GM12878 (cell line): ENCODE results near the gene CENPX. TPM values are rescaled to one million over a fixed set of nuclear protein-coding genes. Genes with fewer than 3 reads are reported as not detected.

Experiments used
- ATAC-seq: fragments of 200-7000 bp; cut with Tn5 transposase; 3 replicates; pipeline ENCODE4 v1.9.1; 2020; ENCODE audit warnings: mild to moderate bottlenecking, moderate library complexity
- BruUV-seq: library from RNA; stranded (reverse); fragments of 400-500 nt; replicated peaks from 2 replicates; lab custom pipeline; 2021; lab: Mats Ljungman, UMichigan
- CTCF ChIA-PET: fragments of 300-600 bp; sonication (Branson Sonifier 250); formaldehyde crosslinking; extraction: SDS; loops from one replicate; lab custom pipeline; 2021; ENCODE audit warnings: inconsistent platforms; lab: Yijun Ruan, JAX
- POLR2A ChIA-PET: fragments of 350-600 bp; formaldehyde crosslinking; extraction: SDS; loops from one replicate; lab custom pipeline; 2021; ENCODE audit warnings: inconsistent platforms; lab: Charles Lee
- RAD21 ChIA-PET: fragments of 300-600 bp; sonication (Branson Sonifier 250); formaldehyde crosslinking; loops from one replicate; lab custom pipeline; 2023; ENCODE audit warnings: antibody characterized with exemption; ENCODE audit not compliant: unreplicated experiment; lab: Charles Lee
- SMC1A ChIA-PET: fragments of 300-600 bp; sonication (Branson Sonifier 250); formaldehyde crosslinking; loops from one replicate; lab custom pipeline; 2023; ENCODE audit not compliant: unreplicated experiment, uncharacterized antibody; lab: Charles Lee
- DNase-seq: peaks from one replicate; pipeline ENCODE4 v3.0.0-alpha.2; 2011; ENCODE audit warnings: low read depth, low spot score
- FAIRE-seq: peaks from 3 replicates; lab custom pipeline; 2011; peaks lifted over from hg19 to GRCh38; lab: Jason Lieb, UNC
- H2AFZ ChIP-seq: 2 replicates; pipeline ENCODE4 v1.6.0; 2011; ENCODE audit warnings: low read depth, low read length, control low read depth; ENCODE audit not compliant: control insufficient read depth
- H3K27ac ChIP-seq: 2 replicates; pipeline ENCODE4 v1.5.1; 2011; ENCODE audit warnings: control low read depth; ENCODE audit not compliant: control insufficient read depth, insufficient read depth
- H3K27me3 ChIP-seq, 2 experiments: replicated peaks in 1 of 2; 2 replicates each; pipeline versions ENCODE4 v1.6.0 to v1.6.1; 2011; ENCODE audit warnings: low read length in 1 of 2; ENCODE audit not compliant: control insufficient read depth in 2 of 2, insufficient read depth in 2 of 2
- H3K36me3 ChIP-seq, 2 experiments: 2 replicates each; pipeline ENCODE4 v1.5.1; 2011; ENCODE audit warnings: low read length in 1 of 2; ENCODE audit not compliant: control insufficient read depth in 2 of 2, insufficient read depth in 2 of 2
- H3K4me1 ChIP-seq: 2 replicates; pipeline ENCODE4 v1.6.1; 2011; ENCODE audit warnings: mild to moderate bottlenecking, low read length, moderate library complexity, mixed read lengths; ENCODE audit not compliant: control insufficient read depth, insufficient read depth
- H3K4me2 ChIP-seq: 2 replicates; pipeline ENCODE4 v1.6.0; 2011; ENCODE audit warnings: control low read depth; ENCODE audit not compliant: control insufficient read depth, insufficient read depth
- H3K4me3 ChIP-seq: fragments of 200-600 bp; sonication (generic); 2 replicates; pipeline ENCODE4 v1.5.1; 2016
- H3K79me2 ChIP-seq: 2 replicates; pipeline ENCODE4 v1.6.0; 2011; ENCODE audit warnings: low read length; ENCODE audit not compliant: control insufficient read depth, insufficient read depth
- H3K9ac ChIP-seq: 2 replicates; pipeline ENCODE4 v1.8.0; 2011; ENCODE audit warnings: low read length, control low read depth, mixed read lengths; ENCODE audit not compliant: control insufficient read depth, insufficient read depth
- H3K9me3 ChIP-seq: replicated peaks from 3 replicates; pipeline ENCODE4 v1.5.1; 2011; ENCODE audit warnings: mild to moderate bottlenecking, low read length; ENCODE audit not compliant: control insufficient read depth, insufficient read depth
- H4K20me1 ChIP-seq: 2 replicates; pipeline ENCODE4 v1.6.0; 2011; ENCODE audit not compliant: control insufficient read depth, insufficient read depth
- MEF2B ChIP-seq: fragments of 450-650 bp; IDR thresholded peaks from 2 replicates; pipeline ENCODE4 v1.6.1; 2018; ENCODE audit warnings: mild to moderate bottlenecking, moderate library complexity; ENCODE audit not compliant: partially characterized antibody, poor library complexity, severe bottlenecking
- POLR2A ChIP-seq: IDR thresholded peaks from 2 replicates; pipeline ENCODE4 v1.6.1; 2011; ENCODE audit warnings: low read depth, mild to moderate bottlenecking, low read length
- POU2F2 ChIP-seq: IDR thresholded peaks from 3 replicates; pipeline ENCODE4 v1.6.1; 2011; ENCODE audit warnings: low read depth, mild to moderate bottlenecking, low read length, borderline replicate concordance
- RAD51 ChIP-seq: fragments of 450-650 bp; IDR thresholded peaks from 2 replicates; pipeline ENCODE4 v1.6.1; 2016; ENCODE audit warnings: moderate library complexity, mild to moderate bottlenecking, inconsistent platforms
- SIN3A ChIP-seq: IDR thresholded peaks from 2 replicates; pipeline ENCODE4 v1.6.1; 2012; ENCODE audit warnings: low read depth, low read length, improper control_type of control experiment
- WGBS: methylation state at CpG from one replicate; pipeline ENCODE4 v1.1.6; 2016; ENCODE audit warnings: low lambda C conversion rate; ENCODE audit not compliant: insufficient replicate concordance, insufficient coverage; ENCODE audit errors: missing lambda C conversion rate; 5-methylcytosine and 5-hydroxymethylcytosine counted together
- in situ Hi-C: fragments of 300-500 bp; cut with MboI; formaldehyde crosslinking; loops from 9 replicates; pipeline ENCODE4 v1.14.3; 2018; ENCODE audit warnings: mixed read lengths
- intact Hi-C: fragments of 100-400 bp; cut with micrococcal nuclease; formaldehyde crosslinking; loops from one replicate; pipeline ENCODE4 v1.14.2; 2022; ENCODE audit not compliant: unreplicated experiment
- polyA plus RNA-seq, 11 experiments: library from polyadenylated mRNA; depleted of rRNA in 4 of 11; unstranded in 6 of 11; stranded (reverse) in 5 of 11; fragments of >200 nt; fragmentation: Nextera tagmentation in 4 of 11; fragmentation: Illumina TruSeq in 1 of 11; extraction: Ambion mirVana in 4 of 11; extraction: Trizol in 1 of 11; gene quantifications; 1 replicate in 1 of 11; 2 replicates in 10 of 11; pipeline versions ENCODE4 v1.2.1 to v1.2.3, GENCODE V29; 2011 to 2016; ENCODE audit warnings: inconsistent platforms in 2 of 11, missing spikeins in 2 of 11, low read depth in 1 of 11
- total RNA-seq, 4 experiments: library from RNA; depleted of rRNA in 3 of 4; stranded (reverse); fragments of >200 nt in 3 of 4; fragmentation: Illumina TruSeq in 1 of 4; extraction: Trizol in 1 of 4; gene quantifications; 2 replicates each; pipeline versions ENCODE4 v1.2.1 to v1.2.3, GENCODE V29; 2013 to 2021
- TF ChIP-seq, protein P1 (sequence below): fragments of 450-650 bp; conservative IDR thresholded peaks from 2 replicates; pipeline ENCODE4 v1.6.1; 2017; ENCODE audit warnings: mild to moderate bottlenecking, moderate library complexity

CENPX gene
- total and polyA plus RNA-seq, 10 of the 15 experiments (the other 5 are each of a cell fraction or from before 2014, with no cell fraction given), result 11.7 to 182 (median 71.9) TPM

DNA sequence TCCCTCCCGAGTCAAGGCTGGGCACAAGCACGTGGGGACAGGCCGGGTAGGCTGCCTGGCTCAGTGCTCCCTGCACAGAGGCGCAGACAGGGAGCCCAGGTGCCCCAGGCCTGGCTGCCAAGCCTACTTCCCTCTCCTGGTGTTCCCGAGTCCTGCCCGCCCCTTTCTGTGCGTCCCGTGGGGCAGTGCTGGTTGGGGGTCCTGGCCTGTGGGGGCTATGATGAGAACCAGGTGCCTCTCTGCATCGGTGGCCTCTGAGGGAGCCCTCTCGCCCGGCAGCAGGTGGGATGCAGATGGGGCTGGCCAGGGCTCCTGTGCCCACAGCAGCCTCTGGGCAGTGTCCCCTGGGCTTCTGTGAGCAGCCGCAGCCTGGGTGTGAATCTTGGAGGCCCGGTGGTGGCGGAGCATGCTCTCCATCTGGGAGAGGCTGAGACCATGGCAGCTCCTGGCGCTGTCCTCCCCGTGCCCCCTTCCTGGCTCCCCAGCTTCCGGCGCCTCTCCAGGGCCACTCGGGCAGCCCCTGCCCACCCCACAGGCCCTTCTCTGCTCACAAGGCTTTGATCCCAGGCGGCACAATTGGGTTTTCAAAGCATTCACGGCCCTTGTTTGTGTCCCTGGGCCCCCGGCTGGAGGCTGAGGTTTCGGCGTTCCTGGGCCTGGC is 7.2 kb downstream of the CENPX start (continued):
- TF ChIP-seq, protein P1, sequence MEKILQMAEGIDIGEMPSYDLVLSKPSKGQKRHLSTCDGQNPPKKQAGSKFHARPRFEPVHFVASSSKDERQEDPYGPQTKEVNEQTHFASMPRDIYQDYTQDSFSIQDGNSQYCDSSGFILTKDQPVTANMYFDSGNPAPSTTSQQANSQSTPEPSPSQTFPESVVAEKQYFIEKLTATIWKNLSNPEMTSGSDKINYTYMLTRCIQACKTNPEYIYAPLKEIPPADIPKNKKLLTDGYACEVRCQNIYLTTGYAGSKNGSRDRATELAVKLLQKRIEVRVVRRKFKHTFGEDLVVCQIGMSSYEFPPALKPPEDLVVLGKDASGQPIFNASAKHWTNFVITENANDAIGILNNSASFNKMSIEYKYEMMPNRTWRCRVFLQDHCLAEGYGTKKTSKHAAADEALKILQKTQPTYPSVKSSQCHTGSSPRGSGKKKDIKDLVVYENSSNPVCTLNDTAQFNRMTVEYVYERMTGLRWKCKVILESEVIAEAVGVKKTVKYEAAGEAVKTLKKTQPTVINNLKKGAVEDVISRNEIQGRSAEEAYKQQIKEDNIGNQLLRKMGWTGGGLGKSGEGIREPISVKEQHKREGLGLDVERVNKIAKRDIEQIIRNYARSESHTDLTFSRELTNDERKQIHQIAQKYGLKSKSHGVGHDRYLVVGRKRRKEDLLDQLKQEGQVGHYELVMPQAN, result no peak
- TF ChIP-seq RAD51, result no peak
- no peak for TF ChIP-seq MEF2B

DNA sequence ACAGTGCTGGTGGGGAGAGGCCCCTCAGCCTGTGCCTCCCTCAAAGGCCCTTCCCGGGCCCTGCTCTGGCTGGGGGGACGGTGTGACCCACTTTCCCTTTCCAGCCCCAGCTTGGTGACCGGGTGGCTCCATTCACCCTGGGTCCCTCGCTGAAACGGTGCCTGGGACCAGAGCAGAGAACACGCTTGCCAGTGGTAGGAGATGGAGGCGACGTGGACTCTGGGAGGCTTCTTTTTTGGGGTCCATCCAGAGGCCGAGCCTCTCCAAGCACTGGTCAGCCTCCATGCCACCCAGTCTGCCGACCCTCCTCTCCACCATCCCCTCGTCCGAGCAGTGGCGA is 7.7 kb downstream of the CENPX start:
- FAIRE-seq (no peak), DNase-seq (no peak), ATAC-seq (no peak)
- TF ChIP-seq SIN3A (no peak), POLR2A (peak; percentile 31; the same call in 1 of the 2 replicates), POU2F2 (no peak)
- SMC1A ChIA-PET, result no interaction called here
- no peak overlapping the region for H3K9ac ChIP-seq
- no peaks in the 10 kb centered on the region; a peak in 2 of 4 replicates for H3K36me3 ChIP-seq
- no peak overlapping the region for H2AFZ ChIP-seq
- BruUV-seq, result no TSS peak
- no peak overlapping the region for H3K27ac ChIP-seq
- H3K4me2 ChIP-seq, result no peak overlapping the region
- H3K9me3 ChIP-seq, result no peaks in the 10 kb centered on the region
- H3K27me3 ChIP-seq, result no peaks in the 10 kb centered on the region
- H3K4me3 ChIP-seq, result no peak overlapping the region
- POLR2A ChIA-PET, result no interaction called here
- RAD21 ChIA-PET, result no interaction called here
- intact Hi-C loops (no loop called here), in situ Hi-C loops (no loop called here)
- H3K4me1 ChIP-seq, result no peaks in the 10 kb centered on the region
- CTCF ChIA-PET, result no interaction called here
- 63% methylated on average over 13 of the region's 13 CpGs for WGBS
- peaks cover under 1% of the 10 kb centered on the region; the same call in 1 of the 2 replicates for H3K79me2 ChIP-seq
- H4K20me1 ChIP-seq, result no peaks in the 10 kb centered on the region
